Fibroblast of lung (primary cell): ENCODE measurements around the gene APAF1. TPM values are rescaled to one million over a fixed set of nuclear protein-coding genes. Genes with fewer than 3 reads are reported as not detected.

Source experiments
- DNase-seq, 2 donors: peaks; one replicate each; pipeline versions ENCODE4 v3.0.0 to v3.0.0-alpha.2; 2010; ENCODE audit warnings: low read depth in 2 of 2
- H2AFZ ChIP-seq: 2 replicates; pipeline ENCODE4 v1.5.1; 2012; ENCODE audit warnings: low read length, control low read depth, inconsistent platforms
- H3K27ac ChIP-seq: 2 replicates; pipeline ENCODE4 v1.5.1; 2011; ENCODE audit warnings: low read length, control low read depth; ENCODE audit not compliant: insufficient read depth
- H3K27me3 ChIP-seq: 2 replicates; pipeline ENCODE4 v1.5.1; 2011; ENCODE audit warnings: mild to moderate bottlenecking, low read length; ENCODE audit not compliant: control insufficient read depth, insufficient read depth
- H3K36me3 ChIP-seq: 2 replicates; pipeline ENCODE4 v1.5.1; 2011; ENCODE audit warnings: low read length; ENCODE audit not compliant: control insufficient read depth, insufficient read depth
- H3K4me1 ChIP-seq: 2 replicates; pipeline ENCODE4 v1.5.1; 2011; ENCODE audit warnings: low read length; ENCODE audit not compliant: control insufficient read depth, insufficient read depth; ENCODE audit errors: extremely low read depth
- H3K4me2 ChIP-seq: 2 replicates; pipeline ENCODE4 v1.5.1; 2011; ENCODE audit warnings: low read length, control low read depth; ENCODE audit not compliant: insufficient read depth; ENCODE audit errors: extremely low read depth
- H3K4me3 ChIP-seq, 4 experiments: fragments of 200-600 bp in 1 of 4; sonication (generic) in 1 of 4; replicated peaks in 1 of 4; 2 replicates each; pipeline ENCODE4 v1.5.1; 2011 to 2016; ENCODE audit warnings: low read length in 4 of 4, low read depth in 3 of 4, mild to moderate bottlenecking in 3 of 4, control low read depth in 2 of 4, inconsistent platforms in 1 of 4, mixed read lengths in 1 of 4; ENCODE audit not compliant: insufficient read depth in 1 of 4; ENCODE audit errors: control extremely low read depth in 1 of 4
- H3K79me2 ChIP-seq: 2 replicates; pipeline ENCODE4 v1.5.1; 2012; ENCODE audit warnings: mild to moderate bottlenecking, low read length, inconsistent platforms; ENCODE audit not compliant: control insufficient read depth, insufficient read depth
- H3K9ac ChIP-seq: 2 replicates; pipeline ENCODE4 v1.5.1; 2011; ENCODE audit warnings: mild to moderate bottlenecking, low read length, control low read depth; ENCODE audit not compliant: insufficient read depth
- H3K9me3 ChIP-seq: 2 replicates; pipeline ENCODE4 v1.5.1; 2012; ENCODE audit warnings: low read depth, low read length; ENCODE audit not compliant: control insufficient read depth, insufficient read depth
- H4K20me1 ChIP-seq: 2 replicates; pipeline ENCODE4 v1.5.1; 2011; ENCODE audit warnings: low read length; ENCODE audit not compliant: control insufficient read depth, insufficient read depth; ENCODE audit errors: extremely low read depth
- EZH2 ChIP-seq: IDR thresholded peaks from 2 replicates; pipeline ENCODE4 v1.5.1; 2012; ENCODE audit warnings: low read length, control low read depth, mild to moderate bottlenecking; ENCODE audit errors: missing control alignments
- polyA plus RNA-seq, 2 donors: library from polyadenylated mRNA; depleted of rRNA in 1 of 2; stranded (reverse) in 1 of 2; unstranded in 1 of 2; fragments of >200 nt; gene quantifications; 2 replicates each; pipeline ENCODE4 v1.2.1, GENCODE V29; 2011 to 2012; ENCODE audit warnings: missing spikeins in 1 of 2
- total RNA-seq: library from RNA; depleted of rRNA; stranded (reverse); fragments of >200 nt; gene quantifications from 2 replicates; pipeline ENCODE4 v1.2.1, GENCODE V29; 2014
- TF ChIP-seq, protein P1 (sequence below), 2 donors: IDR thresholded peaks in 1 of 2; conservative IDR thresholded peaks in 1 of 2; 1 replicate in 1 of 2; 2 replicates in 1 of 2; pipeline ENCODE4 v1.5.1; 2011 to 2012; ENCODE audit warnings: low read length in 2 of 2, control low read depth in 1 of 2, inconsistent platforms in 1 of 2, low read depth in 1 of 2, mild to moderate bottlenecking in 1 of 2

The APAF1 gene
- total and polyA plus RNA-seq, 2 donors (not counting 1 experiment from before 2014, with no cell fraction given), result 13.6 to 23.3 TPM

DNA sequence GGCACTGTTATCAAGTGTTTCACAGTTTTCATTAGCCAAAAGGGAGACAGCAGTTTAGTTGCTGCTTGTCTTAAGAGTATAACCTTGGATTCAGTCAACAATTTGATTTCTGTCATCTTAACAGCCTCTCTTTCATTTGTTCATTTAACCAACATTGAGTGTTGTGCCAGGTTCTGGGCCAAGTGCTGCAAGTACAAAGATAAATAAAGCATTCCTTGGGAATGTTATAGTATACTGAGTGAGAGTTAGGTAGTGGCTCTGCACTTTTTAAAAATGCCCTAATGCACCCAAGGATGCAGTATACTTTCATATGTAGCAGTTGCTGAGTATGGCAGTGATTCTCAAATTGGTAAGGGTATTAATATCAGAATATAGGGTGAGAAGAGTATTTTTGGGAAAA is 15.4 kb downstream of the APAF1 start:
- H3K4me2 ChIP-seq, result no peak overlapping the region
- no peak for DNase-seq
- H3K36me3 ChIP-seq, result peaks cover 9% of the 10 kb centered on the region
- H3K9ac ChIP-seq, result no peak overlapping the region
- no peaks in the 10 kb centered on the region for H3K27me3 ChIP-seq
- TF ChIP-seq, protein P1, sequence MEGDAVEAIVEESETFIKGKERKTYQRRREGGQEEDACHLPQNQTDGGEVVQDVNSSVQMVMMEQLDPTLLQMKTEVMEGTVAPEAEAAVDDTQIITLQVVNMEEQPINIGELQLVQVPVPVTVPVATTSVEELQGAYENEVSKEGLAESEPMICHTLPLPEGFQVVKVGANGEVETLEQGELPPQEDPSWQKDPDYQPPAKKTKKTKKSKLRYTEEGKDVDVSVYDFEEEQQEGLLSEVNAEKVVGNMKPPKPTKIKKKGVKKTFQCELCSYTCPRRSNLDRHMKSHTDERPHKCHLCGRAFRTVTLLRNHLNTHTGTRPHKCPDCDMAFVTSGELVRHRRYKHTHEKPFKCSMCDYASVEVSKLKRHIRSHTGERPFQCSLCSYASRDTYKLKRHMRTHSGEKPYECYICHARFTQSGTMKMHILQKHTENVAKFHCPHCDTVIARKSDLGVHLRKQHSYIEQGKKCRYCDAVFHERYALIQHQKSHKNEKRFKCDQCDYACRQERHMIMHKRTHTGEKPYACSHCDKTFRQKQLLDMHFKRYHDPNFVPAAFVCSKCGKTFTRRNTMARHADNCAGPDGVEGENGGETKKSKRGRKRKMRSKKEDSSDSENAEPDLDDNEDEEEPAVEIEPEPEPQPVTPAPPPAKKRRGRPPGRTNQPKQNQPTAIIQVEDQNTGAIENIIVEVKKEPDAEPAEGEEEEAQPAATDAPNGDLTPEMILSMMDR (conservative IDR thresholded peaks at IDR 0.05 in 1 of 2, IDR thresholded peaks at IDR 0.05 in 1 of 2; ENCODE audit: low read depth in 1 of 2, low read length in 2 of 2), result no peak
- TF ChIP-seq EZH2, result no peak
- H2AFZ ChIP-seq, result no peak overlapping the region
- no peak overlapping the region for H3K4me3 ChIP-seq
- no peaks in the 10 kb centered on the region for H3K4me1 ChIP-seq
- no peaks in the 10 kb centered on the region for H3K79me2 ChIP-seq
- H3K9me3 ChIP-seq, result no peaks in the 10 kb centered on the region
- H3K27ac ChIP-seq, result no peak overlapping the region
- H4K20me1 ChIP-seq, result no peaks in the 10 kb centered on the region

DNA sequence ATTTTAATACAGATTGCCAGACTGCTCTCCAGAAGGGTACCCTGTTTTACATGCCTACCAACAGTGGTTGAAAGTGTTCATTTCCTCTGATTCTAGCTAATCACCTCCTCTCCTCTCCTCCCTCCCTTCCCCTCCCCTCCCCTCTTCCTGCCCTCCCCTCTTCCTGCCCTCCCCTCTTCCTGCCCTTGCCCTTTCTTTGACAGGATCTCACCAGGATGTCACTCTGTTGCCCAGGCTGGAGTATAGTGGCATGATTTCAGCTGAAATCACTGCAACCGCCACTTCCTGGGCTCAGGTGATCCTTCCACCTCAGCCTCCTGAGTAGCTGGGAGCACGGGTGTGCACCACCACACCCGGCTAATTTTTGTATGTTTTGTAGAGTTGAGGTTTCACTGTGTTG is 24.7 kb downstream of the APAF1 start:
- H3K36me3 ChIP-seq, result peaks cover 5% of the 10 kb centered on the region
- no peak overlapping the region for H3K4me2 ChIP-seq
- H3K4me3 ChIP-seq, result no peak overlapping the region
- H3K9me3 ChIP-seq, result no peaks in the 10 kb centered on the region
- no peak for DNase-seq
- no peaks in the 10 kb centered on the region for H3K27me3 ChIP-seq
- no peak overlapping the region for H3K9ac ChIP-seq
- H3K79me2 ChIP-seq, result no peaks in the 10 kb centered on the region
- H3K4me1 ChIP-seq, result no peaks in the 10 kb centered on the region
- H2AFZ ChIP-seq, result no peak overlapping the region
- no peak for TF ChIP-seq EZH2
- TF ChIP-seq, protein P1 (conservative IDR thresholded peaks at IDR 0.05 in 1 of 2, IDR thresholded peaks at IDR 0.05 in 1 of 2; ENCODE audit: low read depth in 1 of 2, low read length in 2 of 2), result no peak
- no peak overlapping the region for H3K27ac ChIP-seq
- H4K20me1 ChIP-seq, result no peaks in the 10 kb centered on the region

DNA sequence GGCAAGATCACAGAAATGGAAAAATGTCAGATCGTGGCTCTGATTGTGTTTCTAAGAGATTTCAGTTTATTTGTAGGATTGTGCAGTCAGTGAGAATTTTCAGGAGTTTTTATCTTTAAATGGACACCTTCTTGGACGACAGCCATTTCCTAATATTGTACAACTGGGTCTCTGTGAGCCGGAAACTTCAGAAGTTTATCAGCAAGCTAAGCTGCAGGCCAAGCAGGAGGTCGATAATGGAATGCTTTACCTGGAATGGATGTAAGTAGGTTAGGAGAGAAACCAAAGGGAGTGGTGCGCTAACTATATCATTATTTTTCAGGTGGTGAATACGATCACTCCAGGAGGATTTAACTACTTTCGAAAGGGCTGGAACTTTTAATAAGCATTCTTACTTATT is 26.4 kb downstream of the APAF1 start:
- DNase-seq, result no peak
- no peak overlapping the region for H3K4me3 ChIP-seq
- no peaks in the 10 kb centered on the region for H3K36me3 ChIP-seq

More for the DNA sequence above, 26.4 kb downstream of the APAF1 start:
- Histone ChIP-seq H3K9ac (no peak overlapping the region), H3K27ac (no peak overlapping the region), H3K79me2 (no peaks in the 10 kb centered on the region), H3K4me1 (no peaks in the 10 kb centered on the region), H3K27me3 (no peaks in the 10 kb centered on the region), H2AFZ (no peak overlapping the region), H4K20me1 (no peaks in the 10 kb centered on the region), H3K4me2 (no peak overlapping the region), H3K9me3 (no peaks in the 10 kb centered on the region)
- no peak for TF ChIP-seq EZH2
- TF ChIP-seq, protein P1 (conservative IDR thresholded peaks at IDR 0.05 in 1 of 2, IDR thresholded peaks at IDR 0.05 in 1 of 2; ENCODE audit: low read depth in 1 of 2, low read length in 2 of 2), result no peak
